WTC11 (cell line): ENCODE data around the gene ABHD12. TPM values are rescaled to one million over a fixed set of nuclear protein-coding genes. Genes with fewer than 3 reads are reported as not detected.

Source experiments
- ATF1 ChIP-seq: sonication (generic); formaldehyde crosslinking; IDR thresholded peaks from 2 replicates; pipeline ENCODE4 v1.8.1; 2023; ENCODE audit warnings: mild to moderate bottlenecking, moderate library complexity, missing genetic modification reagents
- ATF2 ChIP-seq: sonication (generic); formaldehyde crosslinking; IDR thresholded peaks from 2 replicates; pipeline ENCODE4 v1.8.1; 2022; ENCODE audit warnings: low read depth, missing genetic modification reagents, borderline replicate concordance
- GTF2I ChIP-seq: fragments of 250-450 bp; sonication (Bioruptor Pico); conservative IDR thresholded peaks from 2 replicates; pipeline ENCODE4 v1.4.0; 2021; ENCODE audit warnings: mild to moderate bottlenecking
- NFE2L1 ChIP-seq: sonication (generic); formaldehyde crosslinking; IDR thresholded peaks from 2 replicates; pipeline ENCODE4 v1.8.1; 2023; ENCODE audit warnings: missing genetic modification reagents
- RELA ChIP-seq: sonication (generic); formaldehyde crosslinking; IDR thresholded peaks from 2 replicates; pipeline ENCODE4 v1.8.1; 2022; ENCODE audit warnings: missing genetic modification reagents, mild to moderate bottlenecking, borderline replicate concordance
- SOX15 ChIP-seq: fragments of 250-450 bp; sonication (Bioruptor Pico); IDR thresholded peaks from 2 replicates; pipeline ENCODE4 v1.9.0; 2021; ENCODE audit warnings: mild to moderate bottlenecking
- STAT6 ChIP-seq: sonication (generic); formaldehyde crosslinking; conservative IDR thresholded peaks from 2 replicates; pipeline ENCODE4 v1.8.1; 2023; ENCODE audit warnings: mild to moderate bottlenecking, low read depth, missing genetic modification reagents, moderate library complexity
- TCF7 ChIP-seq: sonication (generic); formaldehyde crosslinking; IDR thresholded peaks from 2 replicates; pipeline ENCODE4 v1.8.0; 2022; ENCODE audit warnings: mild to moderate bottlenecking, low read depth, missing genetic modification reagents, moderate library complexity
- ZNF232 ChIP-seq: sonication (generic); formaldehyde crosslinking; IDR thresholded peaks from 2 replicates; pipeline ENCODE4 v1.8.0; 2022; ENCODE audit warnings: mild to moderate bottlenecking, missing genetic modification reagents
- total RNA-seq: library from RNA; stranded (reverse); gene quantifications from 3 replicates; pipeline ENCODE4 v1.2.3, GENCODE V29; 2021
- TF ChIP-seq, protein P1 (sequence below): sonication (generic); formaldehyde crosslinking; IDR thresholded peaks from 2 replicates; pipeline ENCODE4 v1.8.0; 2023; ENCODE audit warnings: missing genetic modification reagents, mild to moderate bottlenecking, borderline replicate concordance
- TF ChIP-seq, protein P2 (sequence below): sonication (generic); formaldehyde crosslinking; IDR thresholded peaks from 2 replicates; pipeline ENCODE4 v1.8.1; 2022; ENCODE audit warnings: mild to moderate bottlenecking, missing genetic modification reagents, moderate library complexity, borderline replicate concordance
- TF ChIP-seq, protein P3 (sequence below): sonication (generic); formaldehyde crosslinking; IDR thresholded peaks from 2 replicates; pipeline ENCODE4 v1.8.0; 2022; ENCODE audit warnings: mild to moderate bottlenecking, missing genetic modification reagents
- TF ChIP-seq, protein P4 (sequence below): fragments of 250-450 bp; sonication (Bioruptor Pico); IDR thresholded peaks from 2 replicates; pipeline ENCODE4 v1.8.0; 2021; ENCODE audit warnings: mild to moderate bottlenecking
- TF ChIP-seq, protein P5 (sequence below): fragments of 250-450 bp; sonication (Bioruptor Pico); IDR thresholded peaks from 2 replicates; pipeline ENCODE4 v1.9.0; 2021; ENCODE audit warnings: mild to moderate bottlenecking, borderline replicate concordance

The ABHD12 gene
- total RNA-seq, 1 experiment from 2014 or later, result 63.1 TPM

GRCh38 chr20:25424536-25424935, 33.9 kb upstream of the ABHD12 start (continued):
- TF ChIP-seq, protein P1, sequence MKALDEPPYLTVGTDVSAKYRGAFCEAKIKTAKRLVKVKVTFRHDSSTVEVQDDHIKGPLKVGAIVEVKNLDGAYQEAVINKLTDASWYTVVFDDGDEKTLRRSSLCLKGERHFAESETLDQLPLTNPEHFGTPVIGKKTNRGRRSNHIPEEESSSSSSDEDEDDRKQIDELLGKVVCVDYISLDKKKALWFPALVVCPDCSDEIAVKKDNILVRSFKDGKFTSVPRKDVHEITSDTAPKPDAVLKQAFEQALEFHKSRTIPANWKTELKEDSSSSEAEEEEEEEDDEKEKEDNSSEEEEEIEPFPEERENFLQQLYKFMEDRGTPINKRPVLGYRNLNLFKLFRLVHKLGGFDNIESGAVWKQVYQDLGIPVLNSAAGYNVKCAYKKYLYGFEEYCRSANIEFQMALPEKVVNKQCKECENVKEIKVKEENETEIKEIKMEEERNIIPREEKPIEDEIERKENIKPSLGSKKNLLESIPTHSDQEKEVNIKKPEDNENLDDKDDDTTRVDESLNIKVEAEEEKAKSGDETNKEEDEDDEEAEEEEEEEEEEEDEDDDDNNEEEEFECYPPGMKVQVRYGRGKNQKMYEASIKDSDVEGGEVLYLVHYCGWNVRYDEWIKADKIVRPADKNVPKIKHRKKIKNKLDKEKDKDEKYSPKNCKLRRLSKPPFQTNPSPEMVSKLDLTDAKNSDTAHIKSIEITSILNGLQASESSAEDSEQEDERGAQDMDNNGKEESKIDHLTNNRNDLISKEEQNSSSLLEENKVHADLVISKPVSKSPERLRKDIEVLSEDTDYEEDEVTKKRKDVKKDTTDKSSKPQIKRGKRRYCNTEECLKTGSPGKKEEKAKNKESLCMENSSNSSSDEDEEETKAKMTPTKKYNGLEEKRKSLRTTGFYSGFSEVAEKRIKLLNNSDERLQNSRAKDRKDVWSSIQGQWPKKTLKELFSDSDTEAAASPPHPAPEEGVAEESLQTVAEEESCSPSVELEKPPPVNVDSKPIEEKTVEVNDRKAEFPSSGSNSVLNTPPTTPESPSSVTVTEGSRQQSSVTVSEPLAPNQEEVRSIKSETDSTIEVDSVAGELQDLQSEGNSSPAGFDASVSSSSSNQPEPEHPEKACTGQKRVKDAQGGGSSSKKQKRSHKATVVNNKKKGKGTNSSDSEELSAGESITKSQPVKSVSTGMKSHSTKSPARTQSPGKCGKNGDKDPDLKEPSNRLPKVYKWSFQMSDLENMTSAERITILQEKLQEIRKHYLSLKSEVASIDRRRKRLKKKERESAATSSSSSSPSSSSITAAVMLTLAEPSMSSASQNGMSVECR (CRISPR knock-in tag), result no peak
- TF ChIP-seq ATF1 (CRISPR knock-in tag), result no peak
- TF ChIP-seq ZNF232 (CRISPR knock-in tag), result no peak
- TF ChIP-seq, protein P2, sequence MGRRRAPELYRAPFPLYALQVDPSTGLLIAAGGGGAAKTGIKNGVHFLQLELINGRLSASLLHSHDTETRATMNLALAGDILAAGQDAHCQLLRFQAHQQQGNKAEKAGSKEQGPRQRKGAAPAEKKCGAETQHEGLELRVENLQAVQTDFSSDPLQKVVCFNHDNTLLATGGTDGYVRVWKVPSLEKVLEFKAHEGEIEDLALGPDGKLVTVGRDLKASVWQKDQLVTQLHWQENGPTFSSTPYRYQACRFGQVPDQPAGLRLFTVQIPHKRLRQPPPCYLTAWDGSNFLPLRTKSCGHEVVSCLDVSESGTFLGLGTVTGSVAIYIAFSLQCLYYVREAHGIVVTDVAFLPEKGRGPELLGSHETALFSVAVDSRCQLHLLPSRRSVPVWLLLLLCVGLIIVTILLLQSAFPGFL, result no peak
- TF ChIP-seq TCF7 (CRISPR knock-in tag), result no peak
- TF ChIP-seq NFE2L1 (CRISPR knock-in tag), result no peak
- no peak for TF ChIP-seq ATF2 (CRISPR knock-in tag)
- TF ChIP-seq RELA (CRISPR knock-in tag), result no peak
- no peak for TF ChIP-seq SOX15
- TF ChIP-seq, protein P3, sequence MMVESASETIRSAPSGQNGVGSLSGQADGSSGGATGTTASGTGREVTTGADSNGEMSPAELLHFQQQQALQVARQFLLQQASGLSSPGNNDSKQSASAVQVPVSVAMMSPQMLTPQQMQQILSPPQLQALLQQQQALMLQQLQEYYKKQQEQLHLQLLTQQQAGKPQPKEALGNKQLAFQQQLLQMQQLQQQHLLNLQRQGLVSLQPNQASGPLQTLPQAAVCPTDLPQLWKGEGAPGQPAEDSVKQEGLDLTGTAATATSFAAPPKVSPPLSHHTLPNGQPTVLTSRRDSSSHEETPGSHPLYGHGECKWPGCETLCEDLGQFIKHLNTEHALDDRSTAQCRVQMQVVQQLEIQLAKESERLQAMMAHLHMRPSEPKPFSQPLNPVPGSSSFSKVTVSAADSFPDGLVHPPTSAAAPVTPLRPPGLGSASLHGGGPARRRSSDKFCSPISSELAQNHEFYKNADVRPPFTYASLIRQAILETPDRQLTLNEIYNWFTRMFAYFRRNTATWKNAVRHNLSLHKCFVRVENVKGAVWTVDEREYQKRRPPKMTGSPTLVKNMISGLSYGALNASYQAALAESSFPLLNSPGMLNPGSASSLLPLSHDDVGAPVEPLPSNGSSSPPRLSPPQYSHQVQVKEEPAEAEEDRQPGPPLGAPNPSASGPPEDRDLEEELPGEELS (CRISPR knock-in tag), result no peak
- TF ChIP-seq, protein P4, sequence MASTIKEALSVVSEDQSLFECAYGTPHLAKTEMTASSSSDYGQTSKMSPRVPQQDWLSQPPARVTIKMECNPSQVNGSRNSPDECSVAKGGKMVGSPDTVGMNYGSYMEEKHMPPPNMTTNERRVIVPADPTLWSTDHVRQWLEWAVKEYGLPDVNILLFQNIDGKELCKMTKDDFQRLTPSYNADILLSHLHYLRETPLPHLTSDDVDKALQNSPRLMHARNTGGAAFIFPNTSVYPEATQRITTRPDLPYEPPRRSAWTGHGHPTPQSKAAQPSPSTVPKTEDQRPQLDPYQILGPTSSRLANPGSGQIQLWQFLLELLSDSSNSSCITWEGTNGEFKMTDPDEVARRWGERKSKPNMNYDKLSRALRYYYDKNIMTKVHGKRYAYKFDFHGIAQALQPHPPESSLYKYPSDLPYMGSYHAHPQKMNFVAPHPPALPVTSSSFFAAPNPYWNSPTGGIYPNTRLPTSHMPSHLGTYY, result no peak
- no peak for TF ChIP-seq STAT6 (CRISPR knock-in tag)
- TF ChIP-seq GTF2I (CRISPR knock-in tag), result no peak
- TF ChIP-seq, protein P5, sequence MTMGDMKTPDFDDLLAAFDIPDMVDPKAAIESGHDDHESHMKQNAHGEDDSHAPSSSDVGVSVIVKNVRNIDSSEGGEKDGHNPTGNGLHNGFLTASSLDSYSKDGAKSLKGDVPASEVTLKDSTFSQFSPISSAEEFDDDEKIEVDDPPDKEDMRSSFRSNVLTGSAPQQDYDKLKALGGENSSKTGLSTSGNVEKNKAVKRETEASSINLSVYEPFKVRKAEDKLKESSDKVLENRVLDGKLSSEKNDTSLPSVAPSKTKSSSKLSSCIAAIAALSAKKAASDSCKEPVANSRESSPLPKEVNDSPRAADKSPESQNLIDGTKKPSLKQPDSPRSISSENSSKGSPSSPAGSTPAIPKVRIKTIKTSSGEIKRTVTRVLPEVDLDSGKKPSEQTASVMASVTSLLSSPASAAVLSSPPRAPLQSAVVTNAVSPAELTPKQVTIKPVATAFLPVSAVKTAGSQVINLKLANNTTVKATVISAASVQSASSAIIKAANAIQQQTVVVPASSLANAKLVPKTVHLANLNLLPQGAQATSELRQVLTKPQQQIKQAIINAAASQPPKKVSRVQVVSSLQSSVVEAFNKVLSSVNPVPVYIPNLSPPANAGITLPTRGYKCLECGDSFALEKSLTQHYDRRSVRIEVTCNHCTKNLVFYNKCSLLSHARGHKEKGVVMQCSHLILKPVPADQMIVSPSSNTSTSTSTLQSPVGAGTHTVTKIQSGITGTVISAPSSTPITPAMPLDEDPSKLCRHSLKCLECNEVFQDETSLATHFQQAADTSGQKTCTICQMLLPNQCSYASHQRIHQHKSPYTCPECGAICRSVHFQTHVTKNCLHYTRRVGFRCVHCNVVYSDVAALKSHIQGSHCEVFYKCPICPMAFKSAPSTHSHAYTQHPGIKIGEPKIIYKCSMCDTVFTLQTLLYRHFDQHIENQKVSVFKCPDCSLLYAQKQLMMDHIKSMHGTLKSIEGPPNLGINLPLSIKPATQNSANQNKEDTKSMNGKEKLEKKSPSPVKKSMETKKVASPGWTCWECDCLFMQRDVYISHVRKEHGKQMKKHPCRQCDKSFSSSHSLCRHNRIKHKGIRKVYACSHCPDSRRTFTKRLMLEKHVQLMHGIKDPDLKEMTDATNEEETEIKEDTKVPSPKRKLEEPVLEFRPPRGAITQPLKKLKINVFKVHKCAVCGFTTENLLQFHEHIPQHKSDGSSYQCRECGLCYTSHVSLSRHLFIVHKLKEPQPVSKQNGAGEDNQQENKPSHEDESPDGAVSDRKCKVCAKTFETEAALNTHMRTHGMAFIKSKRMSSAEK, result no peak
